Muscle of leg (tissue), 11 donors: ENCODE measurements around the gene GPC3. TPM values are rescaled to one million over a fixed set of nuclear protein-coding genes. Genes with fewer than 3 reads are reported as not detected.

ENCODE experiments used
- DNase-seq: peaks from one replicate; pipeline ENCODE4 v3.0.0; 2013
- H3K27ac ChIP-seq: one replicate; pipeline ENCODE4 v1.5.1; 2013; ENCODE audit warnings: mild to moderate bottlenecking, low read length, control low read depth
- H3K27me3 ChIP-seq: one replicate; pipeline ENCODE4 v1.6.1; 2013; ENCODE audit warnings: low read length; ENCODE audit not compliant: control insufficient read depth, insufficient read depth
- H3K36me3 ChIP-seq: one replicate; pipeline ENCODE4 v1.6.1; 2013; ENCODE audit warnings: low read length; ENCODE audit not compliant: control insufficient read depth, insufficient read depth
- H3K4me1 ChIP-seq: one replicate; pipeline ENCODE4 v1.6.1; 2013; ENCODE audit warnings: low read length; ENCODE audit not compliant: control insufficient read depth, insufficient read depth
- H3K4me3 ChIP-seq: one replicate; pipeline ENCODE4 v1.5.1; 2013; ENCODE audit warnings: low read length, control low read depth
- H3K9me3 ChIP-seq: replicated peaks from 2 replicates; pipeline ENCODE4 v1.6.1; 2013; ENCODE audit warnings: low read depth, low read length; ENCODE audit not compliant: control insufficient read depth
- WGBS: methylation state at CpG from one replicate; pipeline ENCODE4 v1.1.5; 2013; ENCODE audit warnings: missing lambda C conversion rate; ENCODE audit not compliant: insufficient coverage; 5-methylcytosine and 5-hydroxymethylcytosine counted together
- polyA plus RNA-seq, 8 donors: library from polyadenylated mRNA; unstranded; fragments of 120-200 nt; gene quantifications; one replicate each; pipeline versions ENCODE4 v1.2.1 to v1.2.3, GENCODE V29; 2013; ENCODE audit warnings: inconsistent platforms in 1 of 8, low replicate concordance in 1 of 8; ENCODE audit not compliant: insufficient read length in 8 of 8, insufficient read depth in 1 of 8
- total RNA-seq: library from RNA; stranded (reverse); fragments of 120-200 nt; gene quantifications from one replicate; pipeline ENCODE4 v1.2.4, GENCODE V29; 2013

The GPC3 gene
- total and polyA plus RNA-seq, 9 donors = 271 to 581 (median 367) TPM

DNA sequence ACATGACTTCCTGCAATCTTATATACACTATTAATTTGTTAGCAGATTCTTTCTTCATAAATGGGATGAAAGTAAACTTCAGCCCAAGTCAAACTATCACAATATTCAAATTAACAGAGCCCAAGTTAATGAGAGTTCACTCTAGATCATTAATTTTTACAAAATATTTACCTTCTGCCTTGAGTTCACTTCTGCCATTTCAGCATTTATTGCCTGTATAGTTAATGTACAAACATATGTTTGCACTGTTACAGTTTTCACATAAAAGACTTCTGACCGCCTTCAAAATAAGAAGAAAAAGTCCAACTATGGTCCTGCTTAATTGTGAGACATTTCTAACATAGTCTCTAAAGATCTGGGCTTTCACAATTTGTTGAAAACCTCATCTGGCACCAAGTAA, 46.9 kb downstream of the GPC3 start:
- no peaks in the 10 kb centered on the region for H3K9me3 ChIP-seq
- DNase-seq = no peak
- H3K27me3 ChIP-seq = peaks cover 4% of the 10 kb centered on the region
- H3K4me3 ChIP-seq = no peak overlapping the region
- H3K27ac ChIP-seq = no peak overlapping the region
- H3K36me3 ChIP-seq = no peaks in the 10 kb centered on the region
- no peaks in the 10 kb centered on the region for H3K4me1 ChIP-seq
- WGBS = no CpG with 5 or more reads among the region's 1 CpG

DNA sequence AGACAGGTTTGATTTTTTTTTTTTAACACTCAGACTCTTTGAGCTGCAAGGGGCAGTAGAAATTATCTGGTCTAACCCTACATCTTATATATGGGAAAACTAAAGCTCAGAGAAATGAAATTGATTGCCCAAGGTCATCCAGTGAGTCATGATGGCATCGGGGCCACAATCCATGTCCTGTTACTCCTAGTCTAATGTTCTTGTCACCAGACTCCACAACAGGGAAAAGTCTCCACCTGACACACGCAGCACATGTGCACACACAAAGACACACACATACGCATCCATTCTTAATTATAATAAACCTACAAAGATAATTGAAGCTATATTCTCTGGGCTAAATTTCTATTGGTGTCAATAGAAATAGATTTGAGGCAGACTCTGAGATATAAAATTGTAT, 48.4 kb downstream of the GPC3 start:
- no peak for DNase-seq

DNA sequence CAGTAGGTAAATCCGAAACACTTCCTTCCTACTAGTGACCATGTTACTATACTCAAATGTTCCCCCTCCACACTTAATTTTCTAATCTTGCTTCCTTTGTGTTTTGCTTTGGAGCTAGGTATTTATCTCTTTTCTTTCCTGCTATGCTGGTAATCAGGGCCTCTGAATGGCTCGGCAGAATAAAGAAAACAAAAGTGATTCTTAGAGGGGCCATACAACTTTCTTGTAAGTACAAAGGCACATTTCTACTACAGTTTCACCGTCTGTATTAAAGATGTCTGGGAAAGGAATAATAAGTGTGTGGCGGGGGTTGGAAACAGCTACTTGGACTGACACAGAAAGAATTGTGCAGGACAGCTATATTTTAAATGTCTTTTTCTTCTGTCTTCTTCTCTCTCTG, 50.3 kb downstream of the GPC3 start:
- Histone ChIP-seq H3K4me3 (no peak overlapping the region), H3K27ac (no peak overlapping the region), H3K36me3 (no peaks in the 10 kb centered on the region), H3K9me3 (no peaks in the 10 kb centered on the region), H3K4me1 (no peaks in the 10 kb centered on the region), H3K27me3 (peaks cover 3% of the 10 kb centered on the region)
- DNase-seq = peak; percentile 25
- WGBS = no CpG with 5 or more reads among the region's 4 CpGs

More for the DNA sequence above, 48.4 kb downstream of the GPC3 start:
- no peak overlapping the region for H3K4me3 ChIP-seq
- H3K27me3 ChIP-seq = peaks cover 5% of the 10 kb centered on the region
- no peaks in the 10 kb centered on the region for H3K36me3 ChIP-seq
- no peaks in the 10 kb centered on the region for H3K9me3 ChIP-seq
- WGBS = 83% methylated on average over 1 of the region's 3 CpGs
- H3K27ac ChIP-seq = no peak overlapping the region
- no peaks in the 10 kb centered on the region for H3K4me1 ChIP-seq

DNA sequence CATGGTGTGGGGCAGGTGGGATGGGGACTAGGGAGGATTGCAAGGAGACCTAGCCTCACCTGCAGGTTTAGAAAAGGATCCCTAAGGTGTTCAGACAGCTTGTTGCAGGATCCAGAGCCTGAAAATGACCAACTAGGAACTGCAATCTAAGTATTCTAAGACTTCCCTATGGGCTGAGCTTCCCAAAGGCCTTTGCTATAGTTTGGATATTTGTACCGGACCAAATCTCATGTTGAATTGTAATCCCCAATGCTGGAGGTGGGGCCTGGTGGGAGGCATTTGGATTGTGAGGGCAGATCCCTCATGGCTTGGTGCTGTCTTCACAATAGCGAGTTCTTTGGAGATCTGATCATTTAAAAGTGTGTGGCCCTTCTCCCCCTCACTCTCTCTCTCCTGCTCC, 52.1 kb downstream of the GPC3 start:
- WGBS = 93% methylated on average over 2 of the region's 2 CpGs

GRCh38 chrX:133929836-133930464, 55.4 kb downstream of the GPC3 start:
- H3K36me3 ChIP-seq = no peaks in the 10 kb centered on the region
- no peak overlapping the region for H3K4me3 ChIP-seq
- H3K27me3 ChIP-seq = peaks cover 6% of the 10 kb centered on the region
- DNase-seq = no peak
- 60% methylated on average over 1 of the region's 2 CpGs for WGBS
- no peak overlapping the region for H3K27ac ChIP-seq
- peaks cover 2% of the 10 kb centered on the region for H3K9me3 ChIP-seq
- no peaks in the 10 kb centered on the region for H3K4me1 ChIP-seq

More for the DNA sequence above, 52.1 kb downstream of the GPC3 start:
- Histone ChIP-seq H3K4me3 (no peak overlapping the region), H3K27me3 (peaks cover 4% of the 10 kb centered on the region), H3K9me3 (peaks cover under 1% of the 10 kb centered on the region), H3K36me3 (no peaks in the 10 kb centered on the region), H3K27ac (no peak overlapping the region), H3K4me1 (no peaks in the 10 kb centered on the region)
- no peak for DNase-seq

DNA sequence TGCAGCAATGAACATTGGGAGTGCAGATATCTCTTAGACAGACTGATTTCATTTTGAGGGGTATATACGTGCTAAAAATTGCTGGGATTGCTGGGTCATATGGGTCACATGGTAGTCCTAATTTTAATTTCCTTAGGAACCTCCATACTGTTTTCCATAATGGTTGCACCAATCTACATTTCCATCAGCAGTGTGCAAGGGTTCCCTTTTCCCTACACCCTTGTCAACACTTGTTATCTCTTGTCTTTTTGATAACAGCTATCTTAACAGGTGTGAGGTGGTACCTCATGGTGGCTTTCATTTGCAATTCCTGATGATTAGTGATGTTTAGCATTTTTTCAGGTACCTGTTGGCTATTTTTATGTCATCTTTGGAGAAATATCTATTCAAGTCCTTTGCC, 57.0 kb downstream of the GPC3 start:
- peaks cover 6% of the 10 kb centered on the region for H3K27me3 ChIP-seq
- H3K4me3 ChIP-seq = no peak overlapping the region
- H3K36me3 ChIP-seq = no peaks in the 10 kb centered on the region
- DNase-seq = no peak
- no peak overlapping the region for H3K27ac ChIP-seq
- peaks cover 4% of the 10 kb centered on the region for H3K4me1 ChIP-seq
- no CpG with 5 or more reads among the region's 1 CpG for WGBS
- H3K9me3 ChIP-seq = peaks cover 2% of the 10 kb centered on the region

GRCh38 chrX:133926809-133927208, 58.6 kb downstream of the GPC3 start:
- 24% methylated on average over 2 of the region's 4 CpGs for WGBS
- Histone ChIP-seq H3K9me3 (peaks cover 2% of the 10 kb centered on the region), H3K4me1 (peaks cover 5% of the 10 kb centered on the region), H3K36me3 (no peaks in the 10 kb centered on the region), H3K27me3 (peaks cover 9% of the 10 kb centered on the region), H3K4me3 (no peak overlapping the region), H3K27ac (no peak overlapping the region)
- DNase-seq = no peak

GRCh38 chrX:133926099-133926498, 59.3 kb downstream of the GPC3 start:
- no peaks in the 10 kb centered on the region for H3K36me3 ChIP-seq
- no CpG with 5 or more reads among the region's 1 CpG for WGBS
- no peak for DNase-seq
- H3K9me3 ChIP-seq = peaks cover 2% of the 10 kb centered on the region
- peaks cover 10% of the 10 kb centered on the region for H3K27me3 ChIP-seq
- no peak overlapping the region for H3K4me3 ChIP-seq
- peaks cover 5% of the 10 kb centered on the region for H3K4me1 ChIP-seq
- no peak overlapping the region for H3K27ac ChIP-seq

GRCh38 chrX:133924548-133924947, 60.8 kb downstream of the GPC3 start:
- peaks cover 2% of the 10 kb centered on the region for H3K9me3 ChIP-seq
- no peaks in the 10 kb centered on the region for H3K36me3 ChIP-seq
- DNase-seq = no peak
- H3K27me3 ChIP-seq = peaks cover 12% of the 10 kb centered on the region
- WGBS = no CpG with 5 or more reads among the region's 4 CpGs
- H3K4me1 ChIP-seq = peaks cover 5% of the 10 kb centered on the region
- no peak overlapping the region for H3K27ac ChIP-seq
- H3K4me3 ChIP-seq = no peak overlapping the region

- H3K4me3 ChIP-seq = no peak overlapping the region
- no peaks in the 10 kb centered on the region for H3K36me3 ChIP-seq
- H3K27ac ChIP-seq = peak overlapping the region; percentile 65
- DNase-seq = peak; percentile 31
- H3K4me1 ChIP-seq = peaks cover 5% of the 10 kb centered on the region
- peaks cover 2% of the 10 kb centered on the region for H3K9me3 ChIP-seq
- H3K27me3 ChIP-seq = peaks cover 15% of the 10 kb centered on the region
- WGBS = 50% methylated on average over 2 of the region's 3 CpGs
These were observed 61.8 kb downstream of the GPC3 start for GRCh38 chrX:133923548-133923947.

DNA sequence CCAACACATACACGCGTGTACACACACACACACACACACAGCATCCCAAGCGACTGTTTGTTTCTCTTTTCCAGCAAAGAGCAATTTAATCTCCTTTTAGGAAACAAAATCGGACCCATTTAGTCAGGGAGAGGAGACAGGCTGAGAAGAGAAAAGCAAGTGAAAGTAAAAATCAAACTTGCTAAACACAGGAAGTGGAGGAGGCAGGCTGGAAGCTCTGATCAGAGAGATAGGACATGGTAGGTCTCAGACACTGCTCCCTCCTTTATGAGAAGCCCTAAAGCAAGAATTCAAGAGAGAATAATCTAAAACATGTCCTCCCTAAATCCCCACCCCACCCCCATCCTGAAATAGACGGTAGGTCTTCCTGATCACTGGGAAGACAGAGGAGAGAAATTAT, 62.3 kb downstream of the GPC3 start:
- Histone ChIP-seq H3K27me3 (peaks cover 15% of the 10 kb centered on the region), H3K27ac (peak overlapping the region; percentile 65), H3K4me3 (no peak overlapping the region), H3K36me3 (no peaks in the 10 kb centered on the region), H3K4me1 (peaks cover 5% of the 10 kb centered on the region), H3K9me3 (no peaks in the 10 kb centered on the region)
- DNase-seq = peak; percentile 25
- no CpG with 5 or more reads among the region's 5 CpGs for whole genome bisulfite sequencing
